Measurements from ENCODE around the gene UBC.

The UBC gene

DNA sequence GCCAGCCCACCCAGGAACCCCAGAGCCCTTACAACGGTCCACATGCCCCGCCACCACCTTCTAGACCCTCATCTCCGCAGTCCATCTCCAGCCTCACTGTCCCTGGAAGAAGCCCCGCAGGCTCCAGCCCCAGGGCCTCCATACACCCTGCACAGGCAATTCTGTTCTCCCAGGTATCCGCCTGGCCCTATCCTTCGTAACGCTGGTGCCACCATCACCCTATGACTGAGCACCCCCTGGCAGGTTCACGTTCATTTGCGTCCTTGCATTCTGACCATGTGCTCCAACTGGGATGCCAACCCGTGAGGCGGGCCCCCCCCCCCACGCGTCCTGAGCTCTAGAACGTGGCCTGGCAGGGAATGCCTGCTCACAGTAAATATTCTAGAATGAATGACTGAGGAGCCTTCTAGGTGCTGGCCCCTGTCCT is 50.1 kb downstream of the UBC start:
- DNase-seq (ENCODE audit: low read depth): no peak

DNA sequence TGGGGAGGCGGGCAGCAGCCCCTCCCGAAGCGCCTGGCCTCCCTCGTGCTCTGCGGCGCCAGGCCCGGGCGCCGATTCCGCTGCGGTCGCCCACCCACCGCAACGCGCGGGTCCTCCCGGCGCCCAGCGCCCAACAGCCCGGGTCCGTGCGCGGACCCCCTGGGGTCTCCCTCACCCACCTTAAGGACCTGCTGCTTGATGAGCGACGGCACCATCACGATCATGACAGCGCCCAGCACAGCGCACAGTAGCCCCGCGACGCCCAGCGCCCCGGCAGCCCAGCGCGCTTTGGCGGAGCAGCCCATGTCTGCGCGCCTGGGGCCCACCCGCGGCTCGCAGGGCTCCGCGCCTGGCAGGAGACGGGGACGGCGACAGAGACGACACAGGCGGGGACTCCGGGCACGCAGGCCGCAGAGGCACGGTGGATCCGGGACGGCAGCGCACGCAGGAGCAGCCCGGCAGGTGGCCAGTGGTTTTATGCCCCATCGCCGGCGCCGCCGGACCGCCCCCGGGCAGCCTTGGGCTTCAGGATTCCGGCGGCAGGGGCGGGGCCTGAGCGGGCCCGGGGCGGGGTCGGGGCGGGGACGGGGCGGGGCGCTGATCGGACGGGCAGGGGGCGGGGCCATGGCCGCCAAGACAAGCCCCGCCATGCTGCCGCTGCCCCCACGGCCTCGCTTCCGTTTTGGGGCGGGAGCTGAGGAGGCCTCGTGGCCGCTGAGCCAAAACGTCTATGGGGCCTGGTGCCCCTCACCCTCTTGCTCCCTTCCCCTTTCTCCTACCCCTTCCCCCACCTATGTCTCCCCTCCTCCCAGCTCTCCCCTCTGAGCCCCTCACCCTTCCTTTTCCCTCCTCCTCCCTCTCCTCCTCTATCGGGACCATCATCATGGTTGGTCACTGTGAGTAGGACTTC is 50.8 kb downstream of the UBC start, which contains the start of gene SCARB1:
TSS of gene SCARB1 (minus strand) at position 449 of the 910 bp plus-strand sequence. CDS start at position 305, 144 bp downstream.
- peak; percentile 57 for DNase-seq (ENCODE audit: low read depth)

- DNase-seq (ENCODE audit: low read depth): no peak
Observed at GRCh38 chr12:124862768-124863415, 51.6 kb downstream of the UBC start.

DNA sequence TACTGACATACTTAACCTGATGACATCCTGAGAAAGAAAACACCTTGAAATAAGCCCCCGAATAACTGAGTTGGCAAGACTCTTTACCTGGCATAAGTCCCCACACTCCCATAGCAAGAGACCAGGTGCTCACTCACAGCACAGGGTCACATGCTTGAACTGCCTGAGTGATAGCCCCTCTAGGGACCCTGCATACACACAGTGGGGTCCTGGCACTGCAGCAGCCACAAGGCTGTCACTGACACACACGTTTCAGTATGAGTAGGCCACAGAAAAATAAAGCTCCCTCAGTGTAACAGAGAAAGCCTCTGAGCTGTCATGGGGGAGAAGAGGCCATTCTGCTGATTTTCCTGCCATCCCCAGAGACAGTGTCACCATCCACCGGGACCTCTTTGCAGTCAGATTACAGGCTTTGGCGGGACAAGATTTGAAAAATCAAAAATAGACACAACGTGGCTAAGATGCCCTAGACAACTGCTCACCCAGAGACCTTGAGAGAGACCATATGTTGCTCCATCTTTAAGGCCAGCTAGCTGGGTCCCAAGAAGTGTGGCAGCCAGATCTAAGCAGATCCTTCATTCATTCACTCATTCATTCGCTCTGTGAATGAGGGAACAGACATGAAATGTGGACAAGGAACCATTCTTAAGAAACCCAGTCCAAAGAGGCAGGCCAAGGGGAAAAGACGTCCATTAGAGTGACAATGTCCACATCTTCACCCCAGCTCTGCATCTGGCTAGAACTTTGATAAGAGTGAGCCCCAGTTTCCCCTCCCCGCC is 52.4 kb downstream of the UBC start:
- no peak for DNase-seq (ENCODE audit: low read depth)

Data from stimulated activated CD8-positive, alpha-beta memory T cell treated with anti-CD3 and anti-CD28 coated beads, Interleukin-12 subunit alpha, Interleukin-12 subunit beta, amount 100 ng/mL, for 1 hour (primary cell).